NAMALWA (cell line): ENCODE measurements around the gene GPLD1.

Experiments
- DNase-seq: peaks from one replicate; pipeline ENCODE4 v3.0.0-alpha.2; 2015; ENCODE audit warnings: low spot score

The GPLD1 gene

DNA sequence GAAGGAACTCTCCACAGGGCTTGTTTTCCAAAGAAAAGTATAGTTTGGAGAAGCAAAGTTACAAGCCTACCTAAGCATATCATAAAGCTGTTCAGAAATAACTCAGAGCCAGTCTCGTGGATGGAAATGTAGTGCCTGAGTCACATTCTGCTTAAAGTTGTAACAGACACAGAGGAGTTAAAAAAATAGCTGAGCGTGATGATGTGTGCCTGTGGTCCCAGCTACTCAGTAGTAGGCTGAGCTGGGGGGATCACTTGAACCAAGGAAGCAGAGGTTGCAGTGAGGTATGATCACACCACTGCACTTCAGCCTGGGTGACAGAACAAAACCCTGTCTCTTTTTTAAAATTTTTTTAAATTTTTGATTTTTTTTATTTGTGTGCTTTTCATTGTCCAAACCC, 12.0 kb upstream of the GPLD1 start:
- DNase-seq = no peak

DNA sequence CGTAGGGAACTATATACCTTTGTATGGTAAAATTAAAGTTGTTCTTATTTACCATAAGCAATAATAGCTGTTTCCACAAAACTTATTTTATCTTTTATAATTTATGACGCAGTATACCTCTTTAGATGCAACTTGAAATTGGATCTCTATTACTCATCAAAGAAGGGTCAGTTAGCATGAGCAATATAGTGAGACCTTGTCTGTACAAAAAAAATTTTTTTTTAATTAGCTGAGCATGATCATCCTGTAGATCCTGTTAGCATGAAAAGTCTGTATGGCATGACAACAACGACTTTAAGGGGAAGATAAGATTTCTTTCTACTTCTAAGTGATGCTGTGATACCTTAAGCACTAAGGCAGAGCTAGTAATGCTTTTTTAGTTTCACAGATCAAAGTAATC, 11.3 kb upstream of the GPLD1 start:
- DNase-seq = no peak

- DNase-seq = peak; percentile 53
These were observed 8.0 kb upstream of the GPLD1 start for GRCh38 chr6:24497254-24497970.

GRCh38 chr6:24494821-24495795, 5.7 kb upstream of the GPLD1 start, which contains the start of gene ALDH5A1:
Gene ALDH5A1 (plus strand): TSS chr6:24494969. CDS start chr6:24494997, 28 bp downstream.
- DNase-seq = peak; percentile 89

DNA sequence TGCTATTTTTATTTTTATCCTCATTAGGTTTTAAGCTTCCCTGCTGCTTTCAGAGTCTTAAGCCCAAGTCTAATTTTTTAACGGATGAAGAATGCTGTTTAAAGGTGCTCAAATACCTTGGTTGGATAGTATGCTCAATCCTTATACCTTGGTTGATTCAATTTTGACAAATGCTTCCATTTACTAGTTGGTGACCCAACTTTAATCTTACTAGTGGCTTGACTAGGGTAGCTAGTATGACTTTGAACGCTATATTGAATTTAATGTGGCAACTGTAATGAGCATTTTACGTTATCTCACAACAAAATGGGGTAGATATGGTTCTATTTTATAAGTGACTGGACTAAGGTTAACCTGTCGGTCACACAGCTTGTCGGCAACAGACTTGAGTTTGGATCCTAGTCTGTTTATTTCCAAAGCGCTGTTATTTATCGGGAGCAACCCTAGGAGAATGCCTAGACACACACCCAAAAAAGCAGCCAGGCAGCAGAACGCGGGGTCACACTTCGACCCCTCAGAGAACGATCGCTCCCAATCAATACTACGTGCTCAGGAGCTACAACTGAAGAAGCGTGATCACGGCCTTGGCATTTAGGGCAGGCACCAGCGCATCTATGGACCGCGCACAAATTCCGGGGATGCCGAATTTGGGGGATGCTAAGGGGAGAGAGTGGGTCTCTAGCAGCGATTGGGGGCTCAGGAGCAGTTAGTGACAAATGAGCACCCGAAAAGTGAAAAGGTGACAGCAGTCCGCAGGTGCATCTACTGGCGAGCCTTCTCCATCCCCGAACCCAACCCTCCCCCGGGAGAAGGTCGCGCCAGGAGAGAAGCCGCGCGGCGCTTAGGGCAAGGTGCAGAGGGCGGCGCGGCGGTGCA, 4.8 kb upstream of the GPLD1 start:
- DNase-seq = peak; percentile 27

DNA sequence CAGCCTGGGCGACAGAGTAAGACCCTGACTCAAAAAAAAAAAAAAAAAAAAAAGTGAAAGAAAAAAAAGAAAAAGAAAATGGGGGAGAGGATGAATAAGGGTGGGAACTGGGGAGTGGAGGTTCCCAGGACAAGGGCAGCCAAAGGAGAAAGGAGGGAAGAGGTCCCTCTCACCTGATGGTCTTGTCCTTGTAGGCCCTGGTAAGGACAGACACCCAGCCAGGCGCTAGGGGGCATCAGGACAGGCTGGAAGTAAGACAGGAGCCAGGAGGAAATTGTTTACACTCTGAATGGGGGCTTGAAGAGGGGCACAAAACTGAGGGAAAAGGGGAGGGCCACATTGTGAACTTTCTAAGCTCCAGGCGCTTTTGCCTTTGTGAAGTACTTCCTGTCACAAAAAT, 3.1 kb upstream of the GPLD1 start:
- peak; percentile 41 for DNase-seq

DNA sequence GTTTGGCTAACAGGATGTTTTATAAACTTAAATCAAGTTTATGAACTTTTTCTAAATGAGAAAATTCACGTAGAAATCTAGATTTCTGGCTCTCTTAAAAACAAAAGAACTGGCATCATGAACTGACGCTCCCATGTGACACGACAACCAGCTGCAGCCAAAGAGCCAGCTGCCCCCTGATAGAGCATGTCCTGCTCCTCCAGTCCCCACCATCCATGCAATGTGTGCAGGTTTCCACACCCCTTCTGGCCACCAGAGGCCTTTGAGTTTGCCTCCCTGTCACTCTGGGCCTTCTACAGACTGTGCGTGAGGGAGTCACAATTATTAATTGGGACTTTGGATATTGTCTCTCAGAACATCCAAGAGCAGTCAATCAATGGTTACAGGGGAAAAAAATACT, 1.6 kb upstream of the GPLD1 start:
- DNase-seq = no peak

- DNase-seq = no peak
These were observed 503 bp upstream of the GPLD1 start for GRCh38 chr6:24489881-24490280.

DNA sequence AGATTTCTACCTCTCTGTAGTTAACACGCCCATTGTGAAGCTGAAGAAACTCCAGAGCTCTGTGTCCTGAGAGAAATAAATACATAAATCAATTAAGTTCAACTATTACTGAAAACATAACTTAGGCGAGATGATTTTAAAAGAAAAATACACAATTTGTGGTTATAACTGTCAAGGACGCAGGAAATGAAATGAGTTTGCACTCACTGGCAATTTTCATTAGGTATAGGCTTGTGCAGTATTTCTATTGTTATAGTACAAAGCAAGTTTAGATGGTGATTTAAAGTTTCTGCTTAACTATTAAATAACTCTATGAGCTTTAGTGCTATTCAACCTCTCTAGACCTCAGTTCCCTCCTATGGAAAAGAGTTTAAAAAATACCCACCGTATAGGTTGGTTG, 3.3 kb downstream of the GPLD1 start:
- no peak for DNase-seq

- DNase-seq = no peak
These were observed 4.6 kb downstream of the GPLD1 start for GRCh38 chr6:24484657-24485323.

GRCh38 chr6:24481449-24481848, 7.9 kb downstream of the GPLD1 start:
- no peak for DNase-seq

DNA sequence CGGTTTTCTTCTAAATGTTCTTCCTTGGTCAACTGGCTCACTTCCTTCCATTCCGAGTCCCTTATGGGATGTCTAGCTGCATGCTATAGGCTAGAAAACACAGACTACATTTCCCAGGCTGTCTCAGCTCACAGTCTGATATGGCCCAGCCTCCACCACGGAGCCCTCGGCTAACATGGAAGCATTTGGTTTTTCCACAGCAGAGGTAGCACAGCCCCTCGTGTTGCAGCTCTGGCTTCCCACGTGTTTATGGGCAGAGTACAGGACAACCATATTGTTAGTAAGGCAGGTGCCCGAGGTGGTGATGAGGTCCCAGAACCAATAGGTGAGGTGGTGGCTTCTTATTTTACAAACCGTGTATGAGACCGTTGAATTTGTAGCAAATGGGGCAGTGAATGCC, 8.7 kb downstream of the GPLD1 start:
- DNase-seq = no peak

DNA sequence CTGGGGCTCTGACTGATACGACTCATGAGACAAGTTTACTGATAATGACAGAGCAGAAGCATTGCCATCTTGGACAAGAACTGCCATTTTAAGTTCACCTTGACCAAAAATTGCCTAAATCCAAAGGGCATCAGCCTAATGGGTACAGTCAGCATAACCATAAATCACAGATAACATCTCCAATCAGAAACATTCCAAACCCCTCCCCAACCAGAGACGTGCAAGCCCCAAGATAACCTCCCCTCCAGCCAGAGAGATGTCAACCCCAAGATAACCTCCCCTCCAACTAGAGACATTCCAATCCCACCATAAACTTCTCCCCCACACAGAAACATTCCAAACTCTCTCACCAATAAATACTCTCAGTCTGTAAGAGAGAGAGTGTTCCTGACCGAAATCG, 10.5 kb downstream of the GPLD1 start:
- no peak for DNase-seq

GRCh38 chr6:24477070-24477469, 12.3 kb downstream of the GPLD1 start:
- DNase-seq = no peak

DNA sequence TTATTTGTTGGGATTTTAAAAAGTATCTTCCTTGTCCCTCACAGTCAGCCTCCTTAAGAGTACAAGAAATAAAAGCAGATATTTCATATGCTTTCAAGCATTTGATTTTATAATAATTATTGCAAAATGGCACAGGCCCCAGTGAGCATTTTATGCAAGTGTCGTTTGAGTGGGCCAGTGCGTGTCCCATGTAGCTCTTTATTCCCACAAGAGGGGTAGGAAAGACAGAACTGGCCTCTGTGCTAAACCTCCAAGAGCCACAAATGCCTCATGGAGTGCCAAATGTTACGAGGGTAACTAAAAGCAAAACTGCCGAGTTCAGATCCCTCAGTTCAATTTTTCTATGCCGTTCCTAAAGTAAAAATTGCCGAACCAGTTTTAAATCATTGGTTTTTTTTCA, 12.7 kb downstream of the GPLD1 start:
- no peak for DNase-seq

DNA sequence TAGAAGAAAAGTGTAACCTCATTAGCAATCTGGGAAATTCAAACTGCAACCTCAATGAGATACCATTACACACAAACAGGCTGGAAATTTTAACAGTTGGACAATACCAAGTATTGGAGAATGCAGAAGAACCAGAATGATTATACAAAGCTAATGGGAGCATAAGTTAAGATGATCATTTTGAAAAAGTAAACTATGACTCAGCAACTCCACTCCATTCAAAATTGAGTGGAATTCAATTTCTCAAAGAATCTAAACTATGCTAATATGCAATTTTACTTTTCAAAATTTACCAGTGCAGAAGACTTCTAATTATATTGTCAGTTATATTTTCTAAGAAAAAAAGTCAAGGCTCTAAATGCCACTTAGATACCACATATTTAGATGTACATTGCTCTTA, 17.2 kb downstream of the GPLD1 start:
- no peak for DNase-seq

DNA sequence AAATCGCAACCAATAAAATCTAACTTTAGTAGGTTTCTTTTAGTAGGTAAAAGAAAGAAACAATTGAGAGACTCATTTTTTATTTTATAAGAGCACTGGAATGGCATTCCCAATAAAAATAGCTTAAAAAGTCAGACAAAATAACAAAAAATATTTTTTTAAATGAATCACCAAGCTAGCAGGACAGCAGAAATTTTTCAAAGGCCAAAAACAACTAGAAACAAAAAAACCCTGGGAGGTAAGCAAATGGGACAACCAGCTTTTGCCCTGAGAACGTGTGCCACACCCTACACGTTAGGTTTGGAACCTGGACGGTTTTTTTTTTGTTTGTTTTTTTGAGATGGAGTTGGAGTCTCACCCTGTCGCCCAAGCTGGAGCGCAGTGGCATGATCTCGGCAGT, 19.6 kb downstream of the GPLD1 start:
- DNase-seq = no peak

- DNase-seq = no peak
These were observed 24.9 kb downstream of the GPLD1 start for GRCh38 chr6:24464253-24465038.

GRCh38 chr6:24460966-24461365, 28.4 kb downstream of the GPLD1 start:
- no peak for DNase-seq

- no peak for DNase-seq
These were observed 30.4 kb downstream of the GPLD1 start for GRCh38 chr6:24458941-24459340.

GRCh38 chr6:24458134-24458533, 31.2 kb downstream of the GPLD1 start:
- no peak for DNase-seq
